A549 treated with dexamethasone at 1 μM for 4 hours (cell line): Measurements from ENCODE around the gene MPHOSPH9. TPM values are rescaled to one million over a fixed set of nuclear protein-coding genes. Genes with fewer than 3 reads are reported as not detected.

Experiments
- total RNA-seq: library from RNA; stranded (reverse); fragments of 200-300 nt; extraction: Qiagen RNA extraction; gene quantifications from 5 replicates; pipeline ENCODE4 v1.2.3, GENCODE V29; 2022

Gene MPHOSPH9, protein sequence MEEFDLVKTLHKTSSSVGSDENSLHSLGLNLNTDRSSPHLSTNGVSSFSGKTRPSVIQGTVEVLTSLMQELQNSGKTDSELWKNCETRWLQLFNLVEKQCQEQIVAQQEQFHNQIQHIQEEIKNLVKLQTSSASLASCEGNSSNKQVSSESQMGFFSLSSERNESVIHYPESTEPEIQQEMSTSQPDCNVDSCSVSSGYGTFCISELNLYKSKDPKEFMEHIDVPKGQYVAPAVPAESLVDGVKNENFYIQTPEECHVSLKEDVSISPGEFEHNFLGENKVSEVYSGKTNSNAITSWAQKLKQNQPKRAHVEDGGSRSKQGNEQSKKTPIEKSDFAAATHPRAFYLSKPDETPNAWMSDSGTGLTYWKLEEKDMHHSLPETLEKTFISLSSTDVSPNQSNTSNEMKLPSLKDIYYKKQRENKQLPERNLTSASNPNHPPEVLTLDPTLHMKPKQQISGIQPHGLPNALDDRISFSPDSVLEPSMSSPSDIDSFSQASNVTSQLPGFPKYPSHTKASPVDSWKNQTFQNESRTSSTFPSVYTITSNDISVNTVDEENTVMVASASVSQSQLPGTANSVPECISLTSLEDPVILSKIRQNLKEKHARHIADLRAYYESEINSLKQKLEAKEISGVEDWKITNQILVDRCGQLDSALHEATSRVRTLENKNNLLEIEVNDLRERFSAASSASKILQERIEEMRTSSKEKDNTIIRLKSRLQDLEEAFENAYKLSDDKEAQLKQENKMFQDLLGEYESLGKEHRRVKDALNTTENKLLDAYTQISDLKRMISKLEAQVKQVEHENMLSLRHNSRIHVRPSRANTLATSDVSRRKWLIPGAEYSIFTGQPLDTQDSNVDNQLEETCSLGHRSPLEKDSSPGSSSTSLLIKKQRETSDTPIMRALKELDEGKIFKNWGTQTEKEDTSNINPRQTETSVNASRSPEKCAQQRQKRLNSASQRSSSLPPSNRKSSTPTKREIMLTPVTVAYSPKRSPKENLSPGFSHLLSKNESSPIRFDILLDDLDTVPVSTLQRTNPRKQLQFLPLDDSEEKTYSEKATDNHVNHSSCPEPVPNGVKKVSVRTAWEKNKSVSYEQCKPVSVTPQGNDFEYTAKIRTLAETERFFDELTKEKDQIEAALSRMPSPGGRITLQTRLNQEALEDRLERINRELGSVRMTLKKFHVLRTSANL
- 20.0 to 27.1 TPM (median 26.4 TPM) in 5 replicates for total RNA-seq

DNA sequence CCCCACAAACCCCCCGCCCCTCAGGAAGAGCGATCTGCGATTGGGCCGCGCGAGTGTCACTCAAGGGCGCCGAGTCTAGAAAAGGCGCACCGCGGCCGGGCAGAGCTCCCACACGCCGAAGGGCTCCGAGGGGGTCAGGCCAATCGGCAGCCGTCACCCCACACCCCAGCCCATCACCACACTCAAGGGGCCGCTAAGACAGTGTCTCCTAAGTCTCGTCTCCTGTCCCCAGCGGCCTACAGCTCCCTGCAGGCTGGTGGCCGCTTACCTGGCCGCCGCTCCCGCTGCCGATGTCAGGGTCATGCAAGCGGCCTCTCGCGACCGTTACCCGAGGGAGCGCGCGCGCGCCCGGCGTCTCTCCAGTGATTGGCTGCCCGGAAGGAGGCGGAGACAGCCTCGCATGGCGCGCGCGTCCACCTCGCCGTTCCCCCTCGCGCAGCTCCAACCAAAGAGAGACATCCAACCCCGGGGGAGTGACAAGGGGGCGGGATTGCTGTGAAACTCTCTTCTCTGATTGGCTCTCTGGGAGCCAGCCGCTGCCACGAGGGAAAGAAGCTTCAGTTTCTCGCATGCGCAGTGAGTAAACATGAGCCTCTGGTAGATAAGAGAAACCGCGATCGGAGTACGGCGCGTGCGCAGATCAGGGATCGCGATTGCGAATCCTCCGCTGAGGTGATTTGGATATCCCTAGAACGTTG, at the start of gene MPHOSPH9, which contains the start of gene MTRFR:
MPHOSPH9 (minus strand) TSS at position 335 of the 698 bp plus-strand sequence. CDS start 2,777 bp downstream, outside the sequence.
MTRFR (plus strand) TSS at position 630 of the 698 bp plus-strand sequence. CDS start 20,239 bp downstream, outside the sequence.

DNA sequence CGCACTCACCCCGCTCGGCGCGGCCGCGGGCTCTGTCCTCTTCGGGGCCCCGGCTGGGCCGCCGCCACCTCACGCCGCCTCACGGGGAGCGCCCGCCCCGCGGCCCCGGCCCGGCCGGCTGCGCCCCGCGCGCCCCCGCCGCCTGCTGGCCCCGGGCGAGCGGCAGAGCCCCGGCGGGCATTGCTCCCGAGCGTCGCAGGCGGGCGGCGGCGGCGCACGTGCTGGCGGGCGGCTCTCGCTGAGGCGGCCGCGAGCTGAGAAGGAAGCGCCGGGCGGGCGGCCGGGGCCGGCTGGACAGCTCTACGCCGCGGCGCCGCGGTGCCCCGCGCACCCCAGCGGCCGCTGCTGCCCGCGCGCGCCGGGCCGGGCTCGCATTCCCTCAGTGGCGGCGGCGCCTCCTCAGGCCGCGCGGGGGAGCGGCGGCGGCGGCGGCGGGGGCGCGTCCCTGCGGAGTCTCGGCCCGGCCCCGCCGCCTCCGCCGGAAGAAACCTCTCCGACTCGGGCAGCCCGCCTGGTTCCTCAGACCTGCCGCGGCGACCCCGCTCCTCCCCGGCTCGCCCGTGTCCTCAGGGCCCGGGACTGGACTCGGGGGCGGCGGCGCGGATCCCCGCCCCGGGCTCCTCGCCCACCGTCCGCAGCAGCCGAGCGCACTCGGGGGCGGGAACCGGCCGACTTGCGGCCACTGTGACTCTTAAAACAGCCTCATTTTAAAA, 82.0 kb downstream of the MPHOSPH9 start, which contains the start of gene PITPNM2:
PITPNM2 (minus strand) TSS at position 347 of the 713 bp plus-strand sequence. CDS start 116,500 bp downstream, outside the sequence.

Other genes with a start within 250 kb of the MPHOSPH9 start
- gene PITPNM2, start 82.1 kb downstream of the MPHOSPH9 start, total RNA-seq: 11.0 to 24.2 TPM (median 22.1 TPM) in 5 replicates
- gene MTRFR, start 295 bp upstream of the MPHOSPH9 start, total RNA-seq: 13.2 to 19.6 TPM (median 16.2 TPM) in 5 replicates
- gene CDK2AP1, start 38.7 kb upstream of the MPHOSPH9 start, total RNA-seq: 104 to 174 TPM (median 169 TPM) in 5 replicates
- gene SBNO1, start 131.7 kb upstream of the MPHOSPH9 start, total RNA-seq: 18.7 to 33.7 TPM (median 28.6 TPM) in 5 replicates
- 46.3 to 69.2 TPM (median 62.1 TPM) in 5 replicates for gene KMT5A, start 151.0 kb upstream of the MPHOSPH9 start, total RNA-seq
- gene RILPL2, start 203.5 kb upstream of the MPHOSPH9 start, total RNA-seq: 1.5 to 1.6 TPM (median 1.5 TPM) in 5 replicates
- 20.6 to 21.4 TPM (median 21.2 TPM) in 5 replicates for gene SNRNP35, start 225.0 kb upstream of the MPHOSPH9 start, total RNA-seq